ENCODE data around the gene APOOL. TPM values are rescaled to one million over a fixed set of nuclear protein-coding genes. Genes with fewer than 3 reads are reported as not detected.

Gene APOOL
- total RNA-seq, 1 experiment from 2014 or later = 15.4 TPM

DNA sequence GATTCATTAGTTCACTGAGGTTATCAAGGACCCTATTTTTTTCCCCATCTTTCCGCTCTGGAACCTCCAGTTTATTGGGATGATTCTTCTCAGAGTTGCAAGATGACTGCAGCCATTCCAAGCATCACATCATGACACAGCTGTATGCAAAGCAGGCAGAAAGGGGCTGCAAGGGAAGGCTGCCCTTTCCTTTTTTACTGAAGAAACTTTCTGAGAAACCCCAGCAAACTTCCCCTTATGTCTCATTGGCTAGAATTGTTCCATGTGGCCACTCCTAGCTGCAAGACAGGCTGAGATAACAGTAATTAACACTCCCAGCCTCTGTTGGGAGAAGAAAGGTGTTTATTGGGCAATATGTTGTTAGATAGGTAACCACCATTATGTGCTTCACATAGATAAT is 137.3 kb downstream of the APOOL start:
- H3K9me3 ChIP-seq (ENCODE audit: low read length) = no peaks in the 10 kb centered on the region
- H3K79me2 ChIP-seq (ENCODE audit: low read length) = no peaks in the 10 kb centered on the region
- H4K20me1 ChIP-seq (ENCODE audit: low read length) = no peaks in the 10 kb centered on the region
- ATAC-seq (no peak), DNase-seq (no peak)
- H2AFZ ChIP-seq (ENCODE audit: low read length) = no peak overlapping the region
- no peaks in the 10 kb centered on the region for H3K36me3 ChIP-seq (ENCODE audit: low read depth, low read length)
- H3K9me2 ChIP-seq (replicated peaks; ENCODE audit: low read length) = no peaks in the 10 kb centered on the region
- no peak overlapping the region for H3K4me2 ChIP-seq (ENCODE audit: low read length)
- ChIA-PET CTCF (no interaction called here), POLR2A (ENCODE audit: unreplicated experiment) (no interaction called here)
- intact Hi-C loops (cut with micrococcal nuclease) = no loop called here
- TF ChIP-seq EZH2 (IDR thresholded peaks at IDR 0.05; ENCODE audit: low read length, unreplicated experiment) (no peak), EZH2phosphoT487 (IDR thresholded peaks at IDR 0.05; ENCODE audit: borderline replicate concordance, low read length) (no peak)
- TF ChIP-seq, protein P1, sequence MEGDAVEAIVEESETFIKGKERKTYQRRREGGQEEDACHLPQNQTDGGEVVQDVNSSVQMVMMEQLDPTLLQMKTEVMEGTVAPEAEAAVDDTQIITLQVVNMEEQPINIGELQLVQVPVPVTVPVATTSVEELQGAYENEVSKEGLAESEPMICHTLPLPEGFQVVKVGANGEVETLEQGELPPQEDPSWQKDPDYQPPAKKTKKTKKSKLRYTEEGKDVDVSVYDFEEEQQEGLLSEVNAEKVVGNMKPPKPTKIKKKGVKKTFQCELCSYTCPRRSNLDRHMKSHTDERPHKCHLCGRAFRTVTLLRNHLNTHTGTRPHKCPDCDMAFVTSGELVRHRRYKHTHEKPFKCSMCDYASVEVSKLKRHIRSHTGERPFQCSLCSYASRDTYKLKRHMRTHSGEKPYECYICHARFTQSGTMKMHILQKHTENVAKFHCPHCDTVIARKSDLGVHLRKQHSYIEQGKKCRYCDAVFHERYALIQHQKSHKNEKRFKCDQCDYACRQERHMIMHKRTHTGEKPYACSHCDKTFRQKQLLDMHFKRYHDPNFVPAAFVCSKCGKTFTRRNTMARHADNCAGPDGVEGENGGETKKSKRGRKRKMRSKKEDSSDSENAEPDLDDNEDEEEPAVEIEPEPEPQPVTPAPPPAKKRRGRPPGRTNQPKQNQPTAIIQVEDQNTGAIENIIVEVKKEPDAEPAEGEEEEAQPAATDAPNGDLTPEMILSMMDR (conservative IDR thresholded peaks at IDR 0.05; ENCODE audit: low read depth, low read length) = no peak
- H3K4me1 ChIP-seq (ENCODE audit: insufficient read depth, low read length) = no peaks in the 10 kb centered on the region
- no TSS peak for BruUV-seq (replicated peaks)
- no peak overlapping the region for H3K4me3 ChIP-seq (ENCODE audit: low read length)
- H3F3A ChIP-seq (ENCODE audit: low read length, unreplicated experiment) = no peaks in the 10 kb centered on the region
- no peaks in the 10 kb centered on the region for H3K27me3 ChIP-seq (ENCODE audit: low read length)
- H3K27ac ChIP-seq (ENCODE audit: low read length) = no peak overlapping the region
- no peak overlapping the region for H3K9ac ChIP-seq (ENCODE audit: low read length)

Other genes starting within 250 kb of the APOOL start
- gene SATL1, start 239.9 kb downstream of the APOOL start, total RNA-seq (2014; rRNA removed) = not detected in 2 replicates
- gene ZNF711, start 240.1 kb downstream of the APOOL start, total RNA-seq (2014; rRNA removed) = 0.86 and 1.6 TPM in 2 replicates

Measured in PC-3 (cell line).